Ureter (tissue), 1 donor: ENCODE results near the gene KLHL22. TPM values are rescaled to one million over a fixed set of nuclear protein-coding genes. Genes with fewer than 3 reads are reported as not detected.
"Not testable (repeated sequence)": the region's sequence is repeated elsewhere in the genome, so short reads cannot be mapped to it uniquely, and the experiment has no call there.

Experiments used
- DNase-seq: peaks from one replicate; pipeline ENCODE4 v3.0.0-alpha.2; 2020; ENCODE audit warnings: low spot score
- total RNA-seq: library from RNA; stranded (reverse); gene quantifications from one replicate; pipeline ENCODE4 v1.2.4, GENCODE V29; 2023
- donor health status: DM: yes; HTN: yes; CAD: no.

KLHL22 gene
- total RNA-seq, 1 donor from 2014 or later, result 26.2 TPM

GRCh38 chr22:20524004-20524481 lies 28.4 kb upstream of the KLHL22 start:
- no peak for DNase-seq

- no peak for DNase-seq
Observed at GRCh38 chr22:20523086-20523983, 27.7 kb upstream of the KLHL22 start.

- DNase-seq, result no peak
Observed at GRCh38 chr22:20522134-20523004, 26.8 kb upstream of the KLHL22 start.

- DNase-seq, result no peak
Observed at GRCh38 chr22:20520093-20520511, 24.5 kb upstream of the KLHL22 start.

- no peak for DNase-seq
Observed at GRCh38 chr22:20519558-20519957, 24.0 kb upstream of the KLHL22 start.

GRCh38 chr22:20517841-20518592 lies 22.4 kb upstream of the KLHL22 start:
- DNase-seq, result no peak

GRCh38 chr22:20517422-20517821 lies 21.8 kb upstream of the KLHL22 start:
- DNase-seq, result no peak

- DNase-seq, result no peak
Observed at GRCh38 chr22:20516399-20516798, 20.8 kb upstream of the KLHL22 start.

- DNase-seq, result no peak
Observed at GRCh38 chr22:20514658-20515406, 19.2 kb upstream of the KLHL22 start.

- no peak for DNase-seq
Observed at GRCh38 chr22:20511578-20512229, 16.1 kb upstream of the KLHL22 start.

- no peak for DNase-seq
Observed at GRCh38 chr22:20510811-20511577, 15.4 kb upstream of the KLHL22 start.

- peak; percentile 88 for DNase-seq
Observed at GRCh38 chr22:20509344-20510047, 13.9 kb upstream of the KLHL22 start.

GRCh38 chr22:20508815-20509271 lies 13.2 kb upstream of the KLHL22 start:
- DNase-seq, result no peak

- DNase-seq, result not testable (repeated sequence)
Observed at GRCh38 chr22:20508067-20508755, 12.6 kb upstream of the KLHL22 start.

- peak; percentile 92 for DNase-seq
Observed at GRCh38 chr22:20507253-20508066, 11.9 kb upstream of the KLHL22 start, which contains the start of gene MED15. Gene MED15 (plus strand): TSS chr22:20507610. CDS start chr22:20507679, 69 bp downstream.

GRCh38 chr22:20506543-20507252 lies 11.1 kb upstream of the KLHL22 start:
- no peak for DNase-seq
